ENCODE data around the gene MTA3.

DNA sequence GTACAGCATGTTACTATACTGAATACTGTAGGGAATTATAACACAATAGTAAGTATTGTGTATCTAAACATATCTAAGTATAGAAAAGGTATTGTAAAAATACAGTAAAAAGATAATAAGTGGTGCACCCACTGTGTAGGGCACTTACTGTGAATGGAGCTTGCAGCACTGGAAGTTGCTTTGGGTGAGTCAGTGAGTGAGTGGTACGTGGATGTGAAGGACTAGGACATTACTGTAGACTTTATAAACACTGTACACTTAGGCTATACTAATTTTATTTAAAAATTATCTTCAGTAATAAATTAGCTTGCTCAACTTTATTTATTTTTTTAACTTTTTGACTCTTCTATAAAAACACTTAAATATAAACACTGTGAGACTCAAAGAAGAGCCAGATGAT, 82.6 kb downstream of the MTA3 start:
- no peak for TF ChIP-seq CTCF (IDR thresholded peaks at IDR 0.05; ENCODE audit: poor library complexity, severe bottlenecking)
- TF ChIP-seq EP300 (conservative IDR thresholded peaks at IDR 0.05; ENCODE audit: poor library complexity, severe bottlenecking): no peak
- no peak for TF ChIP-seq EZH2 (IDR thresholded peaks at IDR 0.05; ENCODE audit: borderline replicate concordance, insufficient read depth, low read length, poor library complexity, severe bottlenecking)
- no peak for TF ChIP-seq POLR2AphosphoS5 (IDR thresholded peaks at IDR 0.05)
- no peak for TF ChIP-seq MXI1 (conservative IDR thresholded peaks at IDR 0.05; ENCODE audit: poor library complexity, severe bottlenecking)
- TF ChIP-seq TAF1 (IDR thresholded peaks at IDR 0.05; ENCODE audit: low read depth): no peak
- TF ChIP-seq, protein P1, sequence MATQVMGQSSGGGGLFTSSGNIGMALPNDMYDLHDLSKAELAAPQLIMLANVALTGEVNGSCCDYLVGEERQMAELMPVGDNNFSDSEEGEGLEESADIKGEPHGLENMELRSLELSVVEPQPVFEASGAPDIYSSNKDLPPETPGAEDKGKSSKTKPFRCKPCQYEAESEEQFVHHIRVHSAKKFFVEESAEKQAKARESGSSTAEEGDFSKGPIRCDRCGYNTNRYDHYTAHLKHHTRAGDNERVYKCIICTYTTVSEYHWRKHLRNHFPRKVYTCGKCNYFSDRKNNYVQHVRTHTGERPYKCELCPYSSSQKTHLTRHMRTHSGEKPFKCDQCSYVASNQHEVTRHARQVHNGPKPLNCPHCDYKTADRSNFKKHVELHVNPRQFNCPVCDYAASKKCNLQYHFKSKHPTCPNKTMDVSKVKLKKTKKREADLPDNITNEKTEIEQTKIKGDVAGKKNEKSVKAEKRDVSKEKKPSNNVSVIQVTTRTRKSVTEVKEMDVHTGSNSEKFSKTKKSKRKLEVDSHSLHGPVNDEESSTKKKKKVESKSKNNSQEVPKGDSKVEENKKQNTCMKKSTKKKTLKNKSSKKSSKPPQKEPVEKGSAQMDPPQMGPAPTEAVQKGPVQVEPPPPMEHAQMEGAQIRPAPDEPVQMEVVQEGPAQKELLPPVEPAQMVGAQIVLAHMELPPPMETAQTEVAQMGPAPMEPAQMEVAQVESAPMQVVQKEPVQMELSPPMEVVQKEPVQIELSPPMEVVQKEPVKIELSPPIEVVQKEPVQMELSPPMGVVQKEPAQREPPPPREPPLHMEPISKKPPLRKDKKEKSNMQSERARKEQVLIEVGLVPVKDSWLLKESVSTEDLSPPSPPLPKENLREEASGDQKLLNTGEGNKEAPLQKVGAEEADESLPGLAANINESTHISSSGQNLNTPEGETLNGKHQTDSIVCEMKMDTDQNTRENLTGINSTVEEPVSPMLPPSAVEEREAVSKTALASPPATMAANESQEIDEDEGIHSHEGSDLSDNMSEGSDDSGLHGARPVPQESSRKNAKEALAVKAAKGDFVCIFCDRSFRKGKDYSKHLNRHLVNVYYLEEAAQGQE (IDR thresholded peaks at IDR 0.05; ENCODE audit: borderline replicate concordance): no peak
- TF ChIP-seq RAD21 (conservative IDR thresholded peaks at IDR 0.05): no peak
- TF ChIP-seq SMC3 (conservative IDR thresholded peaks at IDR 0.05; ENCODE audit: poor library complexity): no peak

All from neural cell (in vitro differentiated cells).